ENCODE results near the gene BEAN1. TPM values are rescaled to one million over a fixed set of nuclear protein-coding genes. Genes with fewer than 3 reads are reported as not detected.
"Not testable (repeated sequence)": the region's sequence is repeated elsewhere in the genome, so short reads cannot be mapped to it uniquely, and the experiment has no call there.

The BEAN1 gene
- total RNA-seq, 2 experiments from 2014 or later: not detected

GRCh38 chr16:66513111-66513723 is 86.1 kb downstream of the BEAN1 start:
- no peaks in the 10 kb centered on the region for H3K36me3 Mint-ChIP-seq
- H3K27me3 Mint-ChIP-seq: no peaks in the 10 kb centered on the region
- POLR2A ChIA-PET: no interaction called here
- H3K9me3 Mint-ChIP-seq: no peaks in the 10 kb centered on the region
- no peak overlapping the region for H3K4me3 Mint-ChIP-seq
- DNase-seq: no peak
- peaks cover 28% of the 10 kb centered on the region for H3K4me1 Mint-ChIP-seq
- H3K27ac Mint-ChIP-seq: peak overlapping the region; percentile 50
- no peak for ATAC-seq (ENCODE audit: low read depth)

DNA sequence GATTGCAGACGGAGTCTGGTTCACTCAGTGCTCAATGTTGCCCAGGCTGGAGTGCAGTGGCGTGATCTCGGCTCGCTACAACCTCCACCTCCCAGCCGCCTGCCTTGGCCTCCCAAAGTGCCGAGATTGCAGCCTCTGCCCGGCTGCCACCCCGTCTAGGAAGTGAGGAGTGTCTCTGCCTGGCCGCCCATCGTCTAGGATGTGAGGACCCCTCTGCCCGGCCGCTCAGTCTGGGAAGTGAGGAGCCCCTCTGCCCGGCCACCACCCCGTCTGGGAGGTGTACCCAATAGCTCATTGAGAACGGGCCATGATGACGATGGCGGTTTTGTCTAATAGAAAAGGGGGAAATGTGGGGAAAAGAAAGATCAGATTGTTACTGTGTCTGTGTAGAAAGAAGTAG is 87.3 kb downstream of the BEAN1 start:
- POLR2A ChIA-PET; H3K27ac Mint-ChIP-seq; H3K9me3 Mint-ChIP-seq; H3K4me3 Mint-ChIP-seq; H3K36me3 Mint-ChIP-seq; DNase-seq; H3K27me3 Mint-ChIP-seq; ATAC-seq (ENCODE audit: low read depth): not testable (repeated sequence)
- H3K4me1 Mint-ChIP-seq: peaks cover 31% of the 10 kb centered on the region

DNA sequence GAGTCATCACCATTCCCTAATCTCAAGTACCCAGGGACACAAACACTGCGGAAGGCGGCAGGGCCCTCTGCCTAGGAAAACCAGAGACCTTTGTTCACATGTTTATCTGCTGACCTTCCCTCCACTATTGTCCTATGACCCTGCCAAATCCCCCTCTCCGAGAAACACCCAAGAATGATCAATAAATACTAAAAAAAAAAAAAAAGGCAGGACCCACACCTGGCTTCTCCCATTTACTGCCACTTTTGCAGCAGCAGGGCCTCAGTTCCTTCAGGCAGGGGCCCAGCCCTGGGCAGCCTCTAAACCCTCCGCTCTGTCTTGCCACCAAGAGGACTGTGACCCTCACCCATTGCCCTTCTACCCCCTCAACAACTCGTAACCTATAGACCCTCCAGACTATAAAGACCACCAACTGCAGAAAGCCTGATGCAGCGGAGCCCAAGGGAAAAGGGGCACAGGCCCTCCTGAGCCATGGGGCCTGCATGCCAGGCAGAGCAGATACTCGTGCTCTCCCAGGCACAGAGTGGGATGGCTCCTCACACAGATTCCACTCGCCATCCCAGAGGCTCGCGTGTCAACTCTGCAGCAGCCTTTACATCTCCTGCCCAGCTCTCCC is 88.0 kb downstream of the BEAN1 start:
- Mint-ChIP-seq H3K27ac (peak overlapping the region; percentile 92), H3K4me1 (peaks cover 38% of the 10 kb centered on the region)
- DNase-seq; ATAC-seq (ENCODE audit: low read depth); H3K9me3 Mint-ChIP-seq; H3K27me3 Mint-ChIP-seq; H3K4me3 Mint-ChIP-seq; H3K36me3 Mint-ChIP-seq: not testable (repeated sequence)
- POLR2A ChIA-PET: interaction anchor here (0.9 to 1.2 kb wide), 2 partner anchors 37 to 108 kb away, joined by 4 to 9 read pairs; partner anchors contain the start of gene CKLF

- Mint-ChIP-seq H3K4me3 (peak overlapping the region; percentile 78), H3K36me3 (no peaks in the 10 kb centered on the region), H3K27ac (peak overlapping the region; percentile 92), H3K9me3 (no peaks in the 10 kb centered on the region), H3K27me3 (no peaks in the 10 kb centered on the region), H3K4me1 (peaks cover 46% of the 10 kb centered on the region)
- POLR2A ChIA-PET: interaction anchor here (0.9 to 1.2 kb wide), 2 partner anchors 36 to 109 kb away, joined by 4 to 9 read pairs; partner anchors contain the start of gene CKLF
- DNase-seq (no peak), ATAC-seq (ENCODE audit: low read depth) (no peak)
Measured at GRCh38 chr16:66515596-66516508, 88.8 kb downstream of the BEAN1 start.

DNA sequence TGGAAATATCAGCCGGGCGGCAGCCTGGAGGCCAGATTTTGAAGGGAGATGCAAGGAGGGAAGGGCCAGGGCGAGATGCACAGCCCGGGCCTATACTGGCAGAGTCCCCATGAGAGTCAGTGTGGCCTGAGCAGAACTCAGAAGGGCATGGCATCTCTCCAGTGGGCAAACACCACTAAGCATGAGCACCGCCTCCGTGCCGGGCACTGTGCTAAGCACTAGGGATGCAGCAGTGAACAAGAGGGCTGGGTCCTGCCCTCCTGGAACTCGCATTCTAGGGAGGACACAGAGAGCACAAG is 89.4 kb downstream of the BEAN1 start:
- H3K27ac Mint-ChIP-seq: peak overlapping the region; percentile 92
- H3K4me3 Mint-ChIP-seq: peak overlapping the region; percentile 78
- no peak for DNase-seq
- no peaks in the 10 kb centered on the region for H3K36me3 Mint-ChIP-seq
- peaks cover 51% of the 10 kb centered on the region for H3K4me1 Mint-ChIP-seq
- ATAC-seq (ENCODE audit: low read depth): no peak
- no peaks in the 10 kb centered on the region for H3K9me3 Mint-ChIP-seq
- POLR2A ChIA-PET: interaction anchor here (1.2 kb wide), 1 partner anchor 110 kb away, joined by 4 read pairs; no protein-coding TSS in a partner anchor
- no peaks in the 10 kb centered on the region for H3K27me3 Mint-ChIP-seq

- ATAC-seq (ENCODE audit: low read depth): peak; percentile 85
- POLR2A ChIA-PET: interaction anchor here (1.0 to 1.3 kb wide), 3 partner anchors 34 to 73 kb away, joined by 3 to 8 read pairs (median 5); partner anchors contain the start of gene CKLF
Measured at GRCh38 chr16:66516808-66517585, 89.9 kb downstream of the BEAN1 start.

GRCh38 chr16:66517586-66518263 is 90.6 kb downstream of the BEAN1 start:
- no peaks in the 10 kb centered on the region for H3K36me3 Mint-ChIP-seq
- no peak for DNase-seq
- POLR2A ChIA-PET: interaction anchor here (1.0 to 1.3 kb wide), 4 partner anchors 35 to 86 kb away, joined by 3 to 8 read pairs (median 5); partner anchors contain the start of gene CKLF

More at GRCh38 chr16:66516808-66517585, 89.9 kb downstream of the BEAN1 start:
- no peaks in the 10 kb centered on the region for H3K36me3 Mint-ChIP-seq
- peak overlapping the region; percentile 78 for H3K4me3 Mint-ChIP-seq
- no peaks in the 10 kb centered on the region for H3K27me3 Mint-ChIP-seq
- peak overlapping the region; percentile 92 for H3K27ac Mint-ChIP-seq
- peak; percentile 68 for DNase-seq
- H3K4me1 Mint-ChIP-seq: peaks cover 54% of the 10 kb centered on the region
- H3K9me3 Mint-ChIP-seq: no peaks in the 10 kb centered on the region

DNA sequence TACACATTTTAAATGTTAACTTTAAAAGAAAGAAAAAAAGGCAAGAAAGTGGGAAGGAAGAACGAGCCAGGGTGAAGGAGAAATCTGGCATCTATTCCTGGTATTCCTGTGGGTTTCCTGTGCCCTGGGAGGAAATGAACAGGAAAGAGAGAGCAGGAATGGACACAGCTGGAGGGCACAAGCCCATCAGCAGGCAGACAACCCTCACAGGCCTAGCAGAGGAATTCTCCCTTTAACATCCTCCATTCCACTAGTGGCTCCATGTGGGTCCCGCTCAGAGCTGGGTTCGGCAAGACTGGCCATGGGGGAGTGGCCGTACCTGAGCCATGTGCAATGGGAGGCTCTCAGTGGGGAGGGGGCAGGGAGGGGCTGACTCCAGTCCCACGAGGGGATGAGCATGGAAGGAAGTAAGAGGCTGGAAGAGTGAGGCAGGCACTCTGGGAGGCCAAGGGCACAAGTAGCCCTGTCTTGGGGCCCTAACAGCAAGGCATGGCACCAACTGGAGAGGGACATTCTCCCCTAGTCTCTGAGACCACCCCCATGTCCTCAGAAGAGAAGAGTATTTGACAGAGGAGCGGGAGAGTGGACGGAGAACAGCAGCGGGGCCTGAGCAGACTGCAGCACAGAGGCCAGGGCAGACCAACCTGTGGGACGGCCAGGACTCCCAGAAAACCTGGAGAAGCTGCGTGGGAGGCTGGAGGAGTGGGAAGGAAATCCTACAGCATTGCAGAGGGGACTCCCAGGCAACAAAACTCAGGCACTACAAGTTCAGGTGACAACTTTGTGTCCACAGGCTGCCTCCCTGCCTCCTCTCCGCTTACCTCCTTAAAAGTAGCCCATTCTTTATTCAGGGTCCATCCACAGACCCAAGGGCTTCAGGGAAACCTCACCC is 92.6 kb downstream of the BEAN1 start:
- Mint-ChIP-seq H3K27ac (peak overlapping the region; percentile 70), H3K36me3 (no peaks in the 10 kb centered on the region), H3K9me3 (no peaks in the 10 kb centered on the region), H3K4me3 (peak overlapping the region; percentile 40), H3K27me3 (no peaks in the 10 kb centered on the region), H3K4me1 (peaks cover 75% of the 10 kb centered on the region)
- DNase-seq (no peak), ATAC-seq (ENCODE audit: low read depth) (no peak)
- POLR2A ChIA-PET: interaction anchor here (0.9 to 10.0 kb wide), 3 partner anchors 12 to 84 kb away, joined by 3 to 157 read pairs (median 29); partner anchors contain the start of genes CKLF, CMTM3 and TK2

More at GRCh38 chr16:66517586-66518263, 90.6 kb downstream of the BEAN1 start:
- no peak for ATAC-seq (ENCODE audit: low read depth)
- H3K27me3 Mint-ChIP-seq: no peaks in the 10 kb centered on the region
- H3K4me1 Mint-ChIP-seq: peaks cover 61% of the 10 kb centered on the region
- H3K9me3 Mint-ChIP-seq: no peaks in the 10 kb centered on the region
- peak overlapping the region; percentile 92 for H3K27ac Mint-ChIP-seq
- H3K4me3 Mint-ChIP-seq: peak overlapping the region; percentile 78

DNA sequence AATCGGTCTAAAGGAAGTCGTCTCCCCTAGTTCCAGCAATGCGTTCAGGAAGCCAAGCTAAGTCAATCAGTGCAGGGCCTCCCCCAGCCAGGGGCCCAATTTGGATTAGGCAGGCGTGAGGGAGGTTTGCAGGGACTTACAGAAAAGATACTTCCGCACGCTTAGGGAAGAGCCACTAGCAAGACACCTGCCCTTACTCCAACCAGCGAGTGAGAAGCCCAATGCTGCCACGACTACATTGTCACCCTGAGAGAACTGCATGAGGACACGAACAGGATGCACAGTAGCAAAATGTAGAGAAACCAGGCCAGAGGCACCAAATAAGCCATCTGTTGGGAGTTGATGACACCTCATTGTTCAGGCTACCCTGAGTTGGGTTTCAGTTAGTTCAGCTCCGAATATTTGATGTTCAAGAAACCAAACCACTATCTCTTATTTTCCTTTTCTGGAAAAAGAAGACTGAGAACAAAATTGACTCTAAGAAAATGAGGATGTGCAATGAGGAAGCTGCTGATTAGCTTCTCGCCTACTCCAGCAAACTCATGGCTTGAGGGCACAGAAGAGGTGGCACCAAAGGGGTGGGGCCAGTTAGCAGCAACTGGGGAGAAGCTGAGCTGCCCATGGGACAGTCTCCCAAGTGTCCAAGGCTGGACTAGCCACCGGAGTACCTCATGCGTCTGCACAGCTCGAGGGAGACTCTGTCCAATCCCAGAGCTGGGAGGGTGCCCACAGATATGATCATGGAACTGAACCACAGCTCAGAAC is 93.5 kb downstream of the BEAN1 start:
- POLR2A ChIA-PET: interaction anchor here (0.9 to 10.0 kb wide), 3 partner anchors 12 to 83 kb away, joined by 3 to 157 read pairs (median 29); partner anchors contain the start of genes CKLF, CMTM3 and TK2
- Mint-ChIP-seq H3K27me3 (no peaks in the 10 kb centered on the region), H3K4me3 (peak overlapping the region; percentile 40), H3K36me3 (no peaks in the 10 kb centered on the region), H3K9me3 (no peaks in the 10 kb centered on the region), H3K27ac (peak overlapping the region; percentile 70), H3K4me1 (peaks cover 81% of the 10 kb centered on the region)
- no peak for ATAC-seq (ENCODE audit: low read depth)
- DNase-seq: no peak

DNA sequence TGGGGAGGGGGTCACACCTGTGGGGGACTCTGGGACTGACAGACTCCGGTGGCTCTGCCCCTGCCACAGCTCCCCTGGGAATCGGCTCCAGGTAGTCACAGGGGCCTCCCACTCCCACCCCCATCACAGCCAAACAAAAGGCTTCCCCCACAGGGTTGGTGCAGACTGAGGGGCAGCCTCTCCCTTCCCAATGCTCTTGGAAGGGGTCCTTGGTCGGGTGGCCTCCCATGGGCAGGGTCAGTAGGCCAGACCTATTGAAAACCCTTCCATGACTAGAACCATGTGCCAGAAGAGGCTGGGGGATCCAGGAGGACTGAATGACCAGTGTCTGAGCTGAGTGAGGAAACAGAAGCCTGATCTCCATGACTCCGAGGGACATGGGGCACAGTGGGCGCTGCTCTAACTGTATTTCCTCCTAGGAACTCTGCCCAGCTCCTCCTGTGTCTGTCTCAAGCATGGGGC is 94.2 kb downstream of the BEAN1 start:
- H3K27me3 Mint-ChIP-seq: no peaks in the 10 kb centered on the region
- no peak for ATAC-seq (ENCODE audit: low read depth)
- H3K4me1 Mint-ChIP-seq: peaks cover 82% of the 10 kb centered on the region

More for the DNA sequence above, 94.2 kb downstream of the BEAN1 start:
- POLR2A ChIA-PET: interaction anchor here (1.0 to 10.0 kb wide), 4 partner anchors 28 to 637 kb away, joined by 3 to 157 read pairs (median 16); partner anchors contain the start of genes CKLF, CMTM3 and TK2
- DNase-seq: no peak
- no peaks in the 10 kb centered on the region for H3K36me3 Mint-ChIP-seq
- H3K4me3 Mint-ChIP-seq: peak overlapping the region; percentile 66
- H3K27ac Mint-ChIP-seq: peak overlapping the region; percentile 88
- no peaks in the 10 kb centered on the region for H3K9me3 Mint-ChIP-seq

Data from activated naive CD8-positive, alpha-beta T cell treated with anti-CD3 and anti-CD28 coated beads, Interleukin-2, amount 10 ng/mL, durations not matched to agents 7 days and 5 days (primary cell).